Sigmoid colon (tissue), 7 donors: Measurements from ENCODE around the gene ZNF207. TPM values are rescaled to one million over a fixed set of nuclear protein-coding genes. Genes with fewer than 3 reads are reported as not detected.

Experiments used
- DNase-seq: peaks from one replicate; pipeline ENCODE4 v3.0.0-alpha.2; 2019
- H3K27ac ChIP-seq, 4 donors: fragments of 200-600 bp; sonication (generic); one replicate each; pipeline ENCODE4 v1.5.1; 2016 to 2019; ENCODE audit warnings: mild to moderate bottlenecking in 1 of 4
- H3K27me3 ChIP-seq, 3 donors: fragments of 200-600 bp; sonication (generic); one replicate each; pipeline ENCODE4 v1.5.1; 2019; ENCODE audit warnings: mild to moderate bottlenecking in 1 of 3
- H3K36me3 ChIP-seq, 4 donors: fragments of 200-600 bp; sonication (generic); one replicate each; pipeline ENCODE4 v1.5.1; 2016 to 2019
- H3K4me1 ChIP-seq, 4 donors: fragments of 200-600 bp; sonication (generic); one replicate each; pipeline ENCODE4 v1.5.1; 2017 to 2019
- H3K4me3 ChIP-seq, 4 donors: fragments of 200-600 bp; sonication (generic); one replicate each; pipeline ENCODE4 v1.5.1; 2017 to 2019; ENCODE audit warnings: mild to moderate bottlenecking in 2 of 4, moderate library complexity in 1 of 4
- H3K9me3 ChIP-seq, 4 donors: fragments of 200-600 bp in 3 of 4; sonication (generic) in 3 of 4; one replicate each; pipeline versions ENCODE4 v1.5.1 to v1.6.1; 2013 to 2019
- EP300 ChIP-seq, 4 donors: sonication (generic); formaldehyde crosslinking; IDR thresholded peaks; one replicate each; pipeline ENCODE4 v1.6.1; 2017; ENCODE audit warnings: antibody characterized with exemption in 4 of 4
- POLR2A ChIP-seq, 2 donors: fragments of 450-650 bp; IDR thresholded peaks; one replicate each; pipeline ENCODE4 v1.6.1; 2016; ENCODE audit warnings: antibody characterized with exemption in 2 of 2, mild to moderate bottlenecking in 2 of 2, moderate library complexity in 2 of 2
- POLR2AphosphoS5 ChIP-seq, 4 donors: sonication (generic); formaldehyde crosslinking; IDR thresholded peaks; one replicate each; pipeline ENCODE4 v1.6.1; 2017; ENCODE audit warnings: antibody characterized with exemption in 4 of 4
- WGBS, 2 donors: extraction: QIAGEN DNeasy Blood & Tissue Kit; methylation state at CpG; one replicate each; pipeline ENCODE4 v1.1.7; 2013; 5-methylcytosine and 5-hydroxymethylcytosine counted together
- intact Hi-C: fragments of 100-400 bp; cut with DNase I; formaldehyde crosslinking; loops from one replicate; pipeline ENCODE4 v1.15.1; 2023
- polyA plus RNA-seq, 3 donors: library from polyadenylated mRNA; stranded (reverse); fragments of 200-250 nt; gene quantifications; one replicate each; pipeline ENCODE4 v1.2.3, GENCODE V29; 2013
- total RNA-seq, 4 donors: library from RNA; depleted of rRNA; stranded (reverse); fragments of >200 nt; gene quantifications; one replicate each; pipeline ENCODE4 v1.1.0, GENCODE V29; 2016
- TF ChIP-seq, protein P1 (sequence below), 4 experiments: fragments of 450-650 bp in 3 of 4; fragments of 200-600 bp in 1 of 4; IDR thresholded peaks; one replicate each; pipeline ENCODE4 v1.5.1; 2016 to 2019; ENCODE audit warnings: antibody characterized with exemption in 4 of 4, mild to moderate bottlenecking in 3 of 4, moderate library complexity in 2 of 4
- donor health status: healthy with polysubstance abuse.
- donor health status: Bipolar disorder and iron deficiency.
- donor health status: healthy.

ZNF207 gene
- total RNA-seq (100 to 1,000 TPM; 100 to 132 (median 108) TPM), polyA plus RNA-seq (10 to 100 TPM; 61.9 to 95.5 (median 62.9) TPM)

DNA sequence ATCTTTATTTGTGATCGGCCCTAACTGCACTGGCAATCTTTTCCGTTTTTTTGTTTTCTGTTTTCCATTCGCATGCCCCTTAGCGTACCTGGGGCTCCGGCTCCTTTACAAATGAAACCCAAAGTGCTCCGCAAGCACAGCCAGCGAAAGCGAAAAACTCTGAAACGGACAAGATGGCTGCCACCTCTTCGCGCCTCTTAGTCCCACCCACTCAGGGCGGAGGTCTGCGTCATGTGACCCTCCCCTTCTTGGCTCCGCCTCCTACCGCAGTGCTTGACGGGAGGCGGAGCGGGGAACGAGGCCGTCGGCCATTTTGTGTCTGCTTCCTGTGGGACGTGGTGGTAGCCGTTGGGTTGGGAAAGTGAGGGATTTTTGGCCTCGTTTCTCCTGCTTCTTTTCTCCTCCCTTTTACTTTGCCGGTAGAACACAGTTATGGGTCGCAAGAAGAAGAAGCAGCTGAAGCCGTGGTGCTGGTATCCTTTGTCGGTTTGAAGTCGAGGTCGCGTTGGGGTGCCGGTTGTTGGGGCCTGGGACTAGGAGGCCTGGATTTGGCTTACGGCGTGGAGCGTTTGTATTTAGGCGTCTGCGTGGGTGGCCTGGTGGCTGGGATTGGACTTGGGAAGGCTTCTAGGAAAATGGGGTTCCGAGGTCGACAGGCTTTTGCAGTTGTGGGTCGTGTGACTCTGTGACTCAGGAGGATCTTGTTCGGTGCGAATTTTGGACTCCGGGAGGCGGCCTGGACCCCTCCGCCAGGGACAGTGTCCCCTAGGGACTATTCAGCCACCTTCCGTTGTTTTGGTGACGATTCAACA, at the start of gene ZNF207:
Gene ZNF207, plus strand, starts transcription at position 304 of the 812 bp plus-strand sequence. Its CDS starts 129 bp downstream, at position 433.
- Histone ChIP-seq H3K4me1 (peaks cover 0 to 54% (median 48%) of the 10 kb centered on the region in 4 donors), H3K27ac (peak within 1 kb of the TSS; percentile 91 to 97 (median 94)), H3K9me3 (no peaks in the 10 kb centered on the region), H3K36me3 (peaks cover 4 to 12% (median 9%) of the 10 kb centered on the region in 4 donors), H3K27me3 (no peaks in the 10 kb centered on the region), H3K4me3 (peak within 1 kb of the TSS; percentile 68 to 92 (median 78))
- DNase-seq = peak; percentile 98
- 0 to 1% methylated on average over 47 of the region's 47 CpGs for WGBS, 2 donors
- intact Hi-C loops = no loop called here
- TF ChIP-seq POLR2A (IDR thresholded peaks at IDR 0.05) (peak; percentile 70 to 78), EP300 (IDR thresholded peaks at IDR 0.05) (no peak), POLR2AphosphoS5 (IDR thresholded peaks at IDR 0.05) (peak; percentile 93 to 97 (median 96))
- TF ChIP-seq, protein P1, sequence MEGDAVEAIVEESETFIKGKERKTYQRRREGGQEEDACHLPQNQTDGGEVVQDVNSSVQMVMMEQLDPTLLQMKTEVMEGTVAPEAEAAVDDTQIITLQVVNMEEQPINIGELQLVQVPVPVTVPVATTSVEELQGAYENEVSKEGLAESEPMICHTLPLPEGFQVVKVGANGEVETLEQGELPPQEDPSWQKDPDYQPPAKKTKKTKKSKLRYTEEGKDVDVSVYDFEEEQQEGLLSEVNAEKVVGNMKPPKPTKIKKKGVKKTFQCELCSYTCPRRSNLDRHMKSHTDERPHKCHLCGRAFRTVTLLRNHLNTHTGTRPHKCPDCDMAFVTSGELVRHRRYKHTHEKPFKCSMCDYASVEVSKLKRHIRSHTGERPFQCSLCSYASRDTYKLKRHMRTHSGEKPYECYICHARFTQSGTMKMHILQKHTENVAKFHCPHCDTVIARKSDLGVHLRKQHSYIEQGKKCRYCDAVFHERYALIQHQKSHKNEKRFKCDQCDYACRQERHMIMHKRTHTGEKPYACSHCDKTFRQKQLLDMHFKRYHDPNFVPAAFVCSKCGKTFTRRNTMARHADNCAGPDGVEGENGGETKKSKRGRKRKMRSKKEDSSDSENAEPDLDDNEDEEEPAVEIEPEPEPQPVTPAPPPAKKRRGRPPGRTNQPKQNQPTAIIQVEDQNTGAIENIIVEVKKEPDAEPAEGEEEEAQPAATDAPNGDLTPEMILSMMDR (IDR thresholded peaks at IDR 0.05) = no peak

DNA sequence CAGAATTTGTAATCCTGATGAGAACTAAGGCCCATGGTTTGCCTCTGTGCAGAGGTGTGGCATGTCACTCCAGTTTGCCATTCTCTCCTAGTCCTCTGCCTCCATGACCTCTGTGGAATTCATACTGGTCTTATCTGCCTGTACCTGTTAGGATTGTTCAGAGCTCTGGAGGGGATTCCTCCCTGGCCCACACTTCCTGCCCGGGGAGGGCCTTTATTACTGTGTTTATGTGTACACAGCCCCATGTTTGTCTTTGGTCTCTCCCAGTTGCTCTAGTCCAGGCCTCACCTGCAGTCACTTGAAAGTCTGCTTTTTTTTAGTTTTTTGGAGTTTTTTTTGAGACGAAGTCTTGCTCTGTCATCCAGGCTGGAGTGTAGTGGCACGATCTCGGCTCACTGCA, 47.9 kb upstream of the ZNF207 start:
- H3K4me3 ChIP-seq = no peak overlapping the region
- H3K36me3 ChIP-seq = no peaks in the 10 kb centered on the region
- intact Hi-C loops = no loop called here
- H3K9me3 ChIP-seq = no peaks in the 10 kb centered on the region
- 65 to 85% methylated on average over 4 of the region's 4 CpGs for WGBS, 2 donors
- no peaks in the 10 kb centered on the region for H3K27me3 ChIP-seq
- H3K27ac ChIP-seq = no peak overlapping the region
- DNase-seq = no peak
- H3K4me1 ChIP-seq = peaks cover 0 to 11% (median 0%) of the 10 kb centered on the region in 4 donors
- TF ChIP-seq EP300 (IDR thresholded peaks at IDR 0.05) = no peak

DNA sequence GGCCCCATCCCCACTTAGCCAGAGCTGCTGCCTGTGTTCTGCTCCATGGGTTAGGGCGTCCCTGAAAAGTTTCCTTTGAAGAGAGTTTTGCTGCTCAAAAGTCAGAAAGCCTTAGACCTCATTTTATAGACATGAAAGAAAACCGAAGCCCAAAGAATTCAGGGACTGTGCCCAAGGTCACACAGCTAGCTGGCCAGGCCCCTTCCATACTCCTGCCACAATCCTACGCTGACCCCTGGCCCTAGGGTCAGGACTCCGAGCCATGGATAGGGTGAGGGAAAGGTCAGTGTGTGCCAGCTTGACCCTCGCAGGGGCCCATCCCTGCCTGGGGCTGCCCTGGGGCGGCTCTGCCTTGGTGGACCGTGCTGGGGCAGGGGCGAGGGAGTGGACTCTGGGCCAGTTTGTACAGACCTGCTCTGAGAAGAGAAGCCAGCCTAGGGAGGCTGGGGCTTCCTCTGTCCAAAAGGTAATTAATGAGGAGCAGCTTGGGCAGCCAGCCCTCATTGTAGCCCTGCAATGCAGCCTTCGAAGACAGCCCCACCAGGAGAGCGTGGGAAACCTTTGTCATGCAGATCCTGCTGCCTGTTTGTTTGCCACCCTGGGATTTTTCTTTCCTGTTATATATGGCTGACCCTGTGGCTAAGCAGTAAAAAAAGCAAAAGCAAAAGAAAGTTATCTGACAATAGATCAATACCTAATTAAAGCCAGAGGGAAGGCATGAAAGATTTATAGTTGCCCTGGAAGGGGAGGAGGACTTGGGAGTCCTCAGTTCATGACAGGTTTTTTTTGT, 46.9 kb upstream of the ZNF207 start:
- intact Hi-C loops = no loop called here
- WGBS, 2 donors = 88 to 89% methylated on average over 10 of the region's 10 CpGs
- H3K9me3 ChIP-seq = no peaks in the 10 kb centered on the region
- no peaks in the 10 kb centered on the region for H3K36me3 ChIP-seq
- H3K4me1 ChIP-seq = peaks cover 0 to 11% (median 0%) of the 10 kb centered on the region in 4 donors
- no peaks in the 10 kb centered on the region for H3K27me3 ChIP-seq
- no peak overlapping the region for H3K4me3 ChIP-seq
- no peak for DNase-seq
- no peak overlapping the region for H3K27ac ChIP-seq
- TF ChIP-seq POLR2A (IDR thresholded peaks at IDR 0.05) (no peak), EP300 (IDR thresholded peaks at IDR 0.05) (no peak), POLR2AphosphoS5 (IDR thresholded peaks at IDR 0.05) (no peak)
- TF ChIP-seq, protein P1 (IDR thresholded peaks at IDR 0.05) = no peak

DNA sequence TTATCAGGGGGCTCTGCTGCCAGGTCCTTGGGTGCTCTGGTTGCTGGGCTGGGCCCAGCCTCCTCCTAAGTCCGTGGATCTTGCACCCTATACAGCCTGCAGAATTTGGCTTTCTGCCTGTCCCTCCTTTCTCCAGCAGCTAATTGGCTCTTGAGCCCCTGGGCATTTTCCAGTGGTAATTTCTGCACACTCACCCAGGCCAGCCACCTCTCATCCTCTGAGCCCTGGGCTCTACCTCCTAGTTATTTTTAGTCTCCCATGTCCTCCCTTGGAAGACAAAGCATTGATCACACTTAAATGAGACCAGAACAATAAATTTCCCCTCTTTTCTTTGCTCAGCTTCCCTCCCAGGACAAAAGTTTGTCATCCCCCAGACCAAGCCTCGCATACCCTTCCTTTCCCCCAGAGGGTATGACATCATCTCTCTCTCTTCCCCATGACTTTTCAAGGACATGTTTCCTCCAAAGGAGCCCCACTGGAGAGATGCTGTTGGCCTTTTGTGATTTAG, 46.1 kb upstream of the ZNF207 start:
- Histone ChIP-seq H3K27ac (no peak overlapping the region), H3K4me1 (peaks cover 0 to 4% (median 0%) of the 10 kb centered on the region in 4 donors), H3K27me3 (no peaks in the 10 kb centered on the region), H3K4me3 (no peak overlapping the region), H3K9me3 (no peaks in the 10 kb centered on the region), H3K36me3 (no peaks in the 10 kb centered on the region)
- DNase-seq = no peak
- WGBS, 2 donors = 65 to 78% methylated on average over 2 of the region's 2 CpGs
- TF ChIP-seq POLR2AphosphoS5 (IDR thresholded peaks at IDR 0.05) = no peak
- TF ChIP-seq EP300 (IDR thresholded peaks at IDR 0.05) = no peak
- TF ChIP-seq, protein P1 (IDR thresholded peaks at IDR 0.05) = no peak
- no peak for TF ChIP-seq POLR2A (IDR thresholded peaks at IDR 0.05)
- intact Hi-C loops = no loop called here

DNA sequence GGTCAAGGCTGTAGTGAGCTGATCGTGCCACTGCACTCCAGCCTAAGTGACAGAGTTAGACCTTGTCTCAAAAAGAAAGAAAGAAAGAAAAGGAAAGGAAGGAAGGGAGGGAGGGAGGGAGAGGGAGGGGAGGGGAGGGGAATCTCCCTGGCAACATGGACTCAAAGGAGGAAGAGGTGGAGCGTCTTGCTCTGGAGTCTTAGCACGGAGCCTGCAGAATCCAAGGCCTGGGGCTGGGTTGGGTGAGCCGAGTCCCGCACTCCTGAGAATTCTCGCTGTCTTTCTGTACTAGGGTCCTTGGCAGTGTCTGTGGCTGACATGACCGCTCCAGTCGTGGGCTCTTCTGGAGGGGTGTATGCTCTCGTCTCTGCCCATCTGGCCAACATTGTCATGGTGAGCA, 44.9 kb upstream of the ZNF207 start:
- TF ChIP-seq POLR2A (IDR thresholded peaks at IDR 0.05) (no peak), POLR2AphosphoS5 (IDR thresholded peaks at IDR 0.05) (no peak), EP300 (IDR thresholded peaks at IDR 0.05) (no peak)
- TF ChIP-seq, protein P1 (IDR thresholded peaks at IDR 0.05) = no peak
- no peak for DNase-seq
- H3K27me3 ChIP-seq = no peaks in the 10 kb centered on the region
- H3K4me1 ChIP-seq = no peaks in the 10 kb centered on the region
- H3K27ac ChIP-seq = no peak overlapping the region
- no peak overlapping the region for H3K4me3 ChIP-seq
- intact Hi-C loops = no loop called here
- no peaks in the 10 kb centered on the region for H3K36me3 ChIP-seq
- no peaks in the 10 kb centered on the region for H3K9me3 ChIP-seq
- 86 to 88% methylated on average over 9 of the region's 9 CpGs for WGBS, 2 donors
